Tibial nerve (tissue), 4 donors: ENCODE measurements around the gene MAP3K7CL.

ENCODE experiments used
- EP300 ChIP-seq, 2 donors: sonication (generic); formaldehyde crosslinking; IDR thresholded peaks; one replicate each; pipeline ENCODE4 v1.6.1; 2017; ENCODE audit warnings: antibody characterized with exemption in 2 of 2, mild to moderate bottlenecking in 1 of 2
- POLR2A ChIP-seq, 2 donors: fragments of 450-650 bp; IDR thresholded peaks; one replicate each; pipeline ENCODE4 v1.6.1; 2017; ENCODE audit warnings: antibody characterized with exemption in 2 of 2, mild to moderate bottlenecking in 2 of 2, moderate library complexity in 2 of 2
- TF ChIP-seq, protein P1 (sequence below), 5 experiments: fragments of 200-600 bp in 3 of 5; fragments of 450-650 bp in 2 of 5; sonication (generic) in 3 of 5; IDR thresholded peaks; one replicate each; pipeline ENCODE4 v1.5.1; 2016 to 2019; ENCODE audit warnings: antibody characterized with exemption in 5 of 5, mild to moderate bottlenecking in 3 of 5, moderate library complexity in 2 of 5

- TF ChIP-seq, protein P1, sequence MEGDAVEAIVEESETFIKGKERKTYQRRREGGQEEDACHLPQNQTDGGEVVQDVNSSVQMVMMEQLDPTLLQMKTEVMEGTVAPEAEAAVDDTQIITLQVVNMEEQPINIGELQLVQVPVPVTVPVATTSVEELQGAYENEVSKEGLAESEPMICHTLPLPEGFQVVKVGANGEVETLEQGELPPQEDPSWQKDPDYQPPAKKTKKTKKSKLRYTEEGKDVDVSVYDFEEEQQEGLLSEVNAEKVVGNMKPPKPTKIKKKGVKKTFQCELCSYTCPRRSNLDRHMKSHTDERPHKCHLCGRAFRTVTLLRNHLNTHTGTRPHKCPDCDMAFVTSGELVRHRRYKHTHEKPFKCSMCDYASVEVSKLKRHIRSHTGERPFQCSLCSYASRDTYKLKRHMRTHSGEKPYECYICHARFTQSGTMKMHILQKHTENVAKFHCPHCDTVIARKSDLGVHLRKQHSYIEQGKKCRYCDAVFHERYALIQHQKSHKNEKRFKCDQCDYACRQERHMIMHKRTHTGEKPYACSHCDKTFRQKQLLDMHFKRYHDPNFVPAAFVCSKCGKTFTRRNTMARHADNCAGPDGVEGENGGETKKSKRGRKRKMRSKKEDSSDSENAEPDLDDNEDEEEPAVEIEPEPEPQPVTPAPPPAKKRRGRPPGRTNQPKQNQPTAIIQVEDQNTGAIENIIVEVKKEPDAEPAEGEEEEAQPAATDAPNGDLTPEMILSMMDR (IDR thresholded peaks at IDR 0.05) = no peak
- TF ChIP-seq POLR2A (IDR thresholded peaks at IDR 0.05) (no peak), EP300 (IDR thresholded peaks at IDR 0.05) (no peak)
Observed at GRCh38 chr21:29177800-29178199, 47.4 kb downstream of the MAP3K7CL start.
